ENCODE measurements around the gene SPRED2.

DNA sequence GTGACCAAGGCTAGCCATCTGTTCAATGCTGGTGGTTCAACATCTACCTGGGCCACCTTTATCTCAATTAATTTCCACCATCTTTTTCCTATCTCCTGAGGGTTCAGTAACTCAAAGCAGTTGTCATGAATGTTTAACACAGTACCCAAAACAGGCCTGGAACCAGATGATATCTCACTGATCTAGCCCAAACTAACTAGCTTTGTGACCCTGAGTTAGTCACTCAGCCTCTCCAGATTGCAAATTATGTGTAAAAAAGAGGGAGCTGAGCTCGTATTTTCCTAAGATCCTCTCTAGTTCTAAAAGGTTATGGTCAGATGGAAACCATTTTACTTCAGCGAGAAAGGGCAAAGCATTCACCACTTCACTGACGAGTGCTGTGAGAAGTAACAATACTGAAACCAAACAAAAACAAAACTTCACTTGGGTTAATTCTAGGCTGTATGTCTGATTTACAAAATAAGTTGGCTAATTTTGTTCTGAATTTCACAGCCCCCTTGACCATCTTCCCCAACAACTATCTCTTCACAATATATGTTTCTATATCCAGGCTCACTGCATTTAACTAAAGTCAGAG is 14.8 kb downstream of the SPRED2 start:
- TF ChIP-seq, protein P1, sequence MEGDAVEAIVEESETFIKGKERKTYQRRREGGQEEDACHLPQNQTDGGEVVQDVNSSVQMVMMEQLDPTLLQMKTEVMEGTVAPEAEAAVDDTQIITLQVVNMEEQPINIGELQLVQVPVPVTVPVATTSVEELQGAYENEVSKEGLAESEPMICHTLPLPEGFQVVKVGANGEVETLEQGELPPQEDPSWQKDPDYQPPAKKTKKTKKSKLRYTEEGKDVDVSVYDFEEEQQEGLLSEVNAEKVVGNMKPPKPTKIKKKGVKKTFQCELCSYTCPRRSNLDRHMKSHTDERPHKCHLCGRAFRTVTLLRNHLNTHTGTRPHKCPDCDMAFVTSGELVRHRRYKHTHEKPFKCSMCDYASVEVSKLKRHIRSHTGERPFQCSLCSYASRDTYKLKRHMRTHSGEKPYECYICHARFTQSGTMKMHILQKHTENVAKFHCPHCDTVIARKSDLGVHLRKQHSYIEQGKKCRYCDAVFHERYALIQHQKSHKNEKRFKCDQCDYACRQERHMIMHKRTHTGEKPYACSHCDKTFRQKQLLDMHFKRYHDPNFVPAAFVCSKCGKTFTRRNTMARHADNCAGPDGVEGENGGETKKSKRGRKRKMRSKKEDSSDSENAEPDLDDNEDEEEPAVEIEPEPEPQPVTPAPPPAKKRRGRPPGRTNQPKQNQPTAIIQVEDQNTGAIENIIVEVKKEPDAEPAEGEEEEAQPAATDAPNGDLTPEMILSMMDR (IDR thresholded peaks at IDR 0.05), result no peak
- no peak for TF ChIP-seq POLR2A (IDR thresholded peaks at IDR 0.05)

Data from uterus (tissue), 2 donors.